ENCODE results near the gene RALGPS1.
A peak's percentile ranks its signal among the peaks of the same experiment; 100 is the strongest.

The RALGPS1 gene

DNA sequence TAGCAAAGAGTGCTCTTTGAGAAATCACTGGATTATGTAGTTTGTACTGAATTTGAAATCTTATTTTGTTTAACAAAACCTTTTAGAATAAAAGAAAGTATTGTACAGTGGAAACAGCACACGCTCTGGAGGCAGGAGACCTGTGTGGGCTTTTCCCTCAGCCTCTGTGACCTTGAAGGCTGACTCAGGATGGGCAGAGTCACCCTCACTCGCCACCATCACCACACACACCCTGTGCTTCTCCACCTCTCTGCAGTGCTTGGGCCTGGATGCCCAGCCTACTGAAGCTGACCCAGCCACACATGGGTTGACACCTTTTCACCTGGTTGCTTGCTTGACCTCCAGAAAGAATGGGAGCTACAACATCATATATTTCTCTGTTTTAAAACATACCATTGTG, 188.2 kb downstream of the RALGPS1 start:
- DNase-seq, result no peak

GRCh38 chr9:127104581-127105311, 190.2 kb downstream of the RALGPS1 start:
- DNase-seq, result no peak

GRCh38 chr9:127105805-127106465, 191.4 kb downstream of the RALGPS1 start:
- no peak for DNase-seq

DNA sequence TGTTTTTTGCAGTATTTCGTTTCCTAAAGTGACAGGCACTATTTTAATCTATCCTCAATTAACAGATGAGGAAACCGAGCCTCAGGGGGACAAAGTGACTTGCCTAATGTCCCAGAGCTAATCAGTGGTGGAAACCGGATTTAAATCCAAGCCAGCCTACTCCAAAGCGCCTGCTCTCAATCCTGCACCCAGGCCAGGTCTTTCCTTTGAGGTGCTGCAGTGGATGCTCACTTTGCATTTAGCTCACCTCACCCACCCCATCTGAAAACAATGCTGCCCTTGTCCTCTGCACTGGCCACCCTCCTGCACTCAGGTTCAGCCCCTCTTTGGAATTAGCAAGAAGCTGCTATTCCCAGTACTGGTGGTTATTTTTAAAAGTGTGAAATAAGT, 191.9 kb downstream of the RALGPS1 start:
- no peak for DNase-seq

DNA sequence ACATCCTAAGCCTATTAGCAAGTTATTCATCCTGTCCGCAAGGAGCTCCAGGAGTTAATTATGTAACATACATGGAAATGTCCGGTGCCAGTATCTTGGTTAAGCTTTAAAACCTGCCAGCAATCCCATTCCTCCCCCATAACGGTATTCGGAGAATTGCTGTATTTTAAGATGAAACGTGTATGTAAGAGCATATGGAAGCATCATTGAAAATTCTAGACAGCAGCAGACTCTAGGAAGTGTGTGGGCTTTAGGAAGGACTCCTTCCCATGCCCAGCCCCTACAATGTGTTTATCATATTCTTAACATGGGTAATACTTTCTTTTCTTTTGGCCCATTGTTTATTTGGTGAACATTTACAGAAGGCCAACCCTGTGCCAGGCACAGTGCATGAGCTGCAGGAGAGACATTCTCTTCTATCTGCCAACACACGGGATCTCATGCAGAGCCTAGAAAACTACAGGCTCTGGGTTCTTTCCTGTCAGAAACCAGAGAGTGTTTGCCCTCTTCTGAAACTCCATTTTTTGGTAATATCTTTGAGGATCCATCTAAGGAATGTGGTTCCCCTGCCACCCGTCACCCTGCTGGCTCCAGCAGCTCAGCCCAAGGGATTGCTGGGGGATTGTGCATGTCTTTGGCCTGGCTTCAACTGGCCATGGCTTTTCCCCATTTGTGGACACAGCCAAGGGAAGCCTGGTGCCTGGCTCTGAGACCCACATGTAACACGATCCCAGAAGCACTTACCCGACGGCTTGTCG, 192.8 kb downstream of the RALGPS1 start:
- DNase-seq, result no peak

DNA sequence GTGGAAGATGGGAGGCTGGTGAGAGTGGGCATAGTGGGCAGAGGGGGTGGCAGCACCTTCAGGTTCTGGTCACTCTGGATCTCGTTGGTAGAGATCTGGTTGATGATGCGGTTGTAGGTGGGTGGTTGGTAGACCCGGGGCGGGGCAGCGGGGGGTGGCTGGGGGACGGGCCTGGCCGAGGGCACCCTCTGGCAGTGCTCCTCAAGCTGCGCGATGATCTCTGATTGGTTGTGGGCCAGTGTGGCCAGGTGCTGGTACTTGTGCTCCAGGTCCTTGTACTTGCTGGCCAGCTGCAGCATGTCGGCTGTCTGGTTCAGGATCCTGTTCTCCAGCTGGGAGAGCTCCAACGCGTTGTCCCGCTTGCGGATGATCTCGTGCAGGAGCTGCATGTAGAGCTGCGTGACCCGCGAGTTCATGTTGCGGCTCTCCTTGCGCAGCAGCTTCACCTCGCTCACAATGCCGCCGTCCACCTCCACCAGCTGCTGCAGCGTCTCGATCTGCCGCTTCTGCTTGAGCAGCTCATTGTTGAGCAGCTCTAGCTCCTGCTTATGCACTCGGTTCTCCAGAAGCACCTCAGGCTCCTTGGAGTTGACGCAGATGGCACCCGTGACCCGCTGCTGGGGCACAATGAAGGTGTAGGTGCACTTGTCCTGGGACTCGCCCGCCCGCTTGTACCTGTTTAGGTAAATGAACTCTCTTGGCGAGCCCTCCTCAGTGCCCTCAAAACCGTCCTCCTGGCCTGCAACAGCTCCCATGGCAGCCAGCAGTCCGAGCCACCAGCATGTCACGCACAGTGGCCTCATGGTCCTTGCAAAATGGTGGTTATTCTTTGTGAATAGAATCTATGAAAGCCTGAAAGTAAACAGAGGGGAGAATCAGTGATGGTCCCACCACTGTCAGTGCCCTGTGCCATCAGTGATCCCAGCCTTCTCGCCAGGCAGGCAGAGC, 193.6 kb downstream of the RALGPS1 start:
- no peak for DNase-seq

GRCh38 chr9:127109212-127109711, 194.7 kb downstream of the RALGPS1 start:
- DNase-seq, result no peak

DNA sequence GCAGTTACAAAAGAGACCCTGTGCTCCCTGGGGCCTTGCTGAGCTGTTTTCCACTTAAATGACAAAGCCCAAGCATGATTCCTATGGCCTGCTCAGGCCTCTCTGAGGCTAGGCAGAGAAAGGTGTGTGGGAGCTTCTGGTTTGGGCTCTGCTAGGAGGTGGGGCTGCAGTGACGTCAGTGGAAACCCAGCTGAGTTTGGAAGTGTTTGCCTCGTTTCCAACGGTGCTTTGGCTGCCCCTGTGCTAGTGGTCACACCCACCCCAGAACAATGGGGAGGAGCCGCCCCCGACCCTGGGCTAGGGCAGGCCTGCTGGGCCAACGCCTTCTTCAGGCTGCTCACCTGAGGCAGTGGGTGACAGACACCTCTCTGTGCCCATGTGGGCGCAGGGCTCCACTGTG, 197.5 kb downstream of the RALGPS1 start:
- DNase-seq, result no peak

- DNase-seq, result no peak
These were observed 198.2 kb downstream of the RALGPS1 start for GRCh38 chr9:127112735-127113161.

DNA sequence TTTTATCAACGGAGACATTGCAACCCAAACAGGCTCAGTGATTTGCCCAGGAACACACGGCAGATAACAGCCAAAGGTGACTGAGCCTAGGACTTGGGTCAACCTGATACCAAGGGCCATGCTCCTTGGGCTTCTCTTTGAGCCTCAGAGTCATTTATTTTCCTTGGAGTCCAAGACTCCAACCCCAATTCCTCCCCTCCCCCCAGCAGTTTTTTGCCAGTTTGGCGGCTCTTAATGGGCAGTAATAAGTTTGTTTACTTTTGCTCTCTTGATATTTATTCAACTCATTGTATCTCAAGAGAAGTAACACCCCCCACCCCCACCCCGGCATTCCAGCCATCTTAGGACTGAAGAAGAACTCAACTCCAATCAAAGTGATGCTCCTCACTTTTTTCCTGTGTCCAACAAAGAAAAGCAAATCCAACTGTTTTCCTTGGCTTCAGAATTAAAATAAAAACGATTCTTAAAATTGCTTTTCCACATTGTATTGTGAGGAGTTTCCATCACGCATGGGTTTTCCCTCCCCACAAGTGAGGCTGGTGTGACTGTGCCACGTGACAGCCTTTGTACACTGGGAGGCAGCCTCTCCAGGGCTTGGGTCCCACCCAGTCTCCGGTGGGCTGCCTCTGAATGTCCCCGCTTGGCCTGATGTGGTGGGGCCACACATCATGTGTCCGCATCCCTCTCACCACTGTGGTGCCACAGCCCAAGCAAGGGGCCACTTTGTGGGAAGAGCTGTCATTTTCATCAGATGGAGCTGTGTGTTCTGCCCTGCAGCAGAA, 198.8 kb downstream of the RALGPS1 start:
- no peak for DNase-seq

DNA sequence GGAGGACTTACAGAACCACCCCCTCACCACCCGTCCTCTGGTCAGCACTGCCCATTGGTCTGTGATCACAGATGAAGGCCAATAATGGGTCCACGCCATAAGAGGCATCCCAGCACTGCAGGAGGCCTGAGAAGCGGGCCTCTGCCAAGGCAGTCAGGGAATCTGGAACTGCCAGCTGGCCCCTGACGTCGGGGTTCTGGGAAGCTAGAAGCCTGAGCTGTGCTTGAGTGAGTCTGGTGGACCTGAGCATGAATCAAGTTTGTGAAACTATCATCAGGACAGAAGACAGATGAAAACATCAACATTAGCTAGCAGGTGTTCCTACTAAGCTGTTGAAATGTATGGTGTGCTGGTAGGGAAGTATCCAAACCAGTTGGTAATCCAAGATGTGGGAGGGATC, 200.0 kb downstream of the RALGPS1 start:
- DNase-seq, result no peak

DNA sequence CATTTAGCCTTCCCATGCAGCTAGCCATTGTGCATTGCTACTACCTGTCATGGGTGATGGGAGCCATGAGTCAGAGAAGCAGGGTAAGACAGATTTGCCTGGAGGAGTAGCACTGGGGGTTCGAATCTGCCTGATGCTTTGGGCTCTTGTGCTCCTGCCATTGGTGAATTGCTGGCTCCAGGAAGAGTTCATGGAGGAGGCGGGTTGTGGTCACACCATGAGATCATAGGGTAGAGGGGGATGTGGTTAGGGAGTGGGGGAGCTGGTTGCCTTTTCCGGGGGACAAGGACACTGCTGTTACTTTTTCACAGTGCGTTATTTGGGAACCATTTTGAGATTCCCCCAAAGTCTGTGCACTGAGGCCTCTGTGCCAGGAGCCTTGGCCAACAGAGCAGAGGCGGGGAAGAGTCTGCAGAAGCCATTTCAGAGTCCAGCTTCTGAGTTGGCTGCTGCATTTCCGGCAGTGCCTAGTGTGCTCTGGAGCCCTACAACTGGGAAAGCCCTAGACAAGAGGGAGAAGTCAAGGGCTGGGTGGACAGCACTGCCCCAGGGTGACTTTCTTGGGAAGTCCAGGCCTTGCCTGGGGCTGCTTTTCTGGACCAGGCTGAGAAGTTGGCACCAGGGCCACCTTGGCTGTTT, 201.6 kb downstream of the RALGPS1 start:
- peak; percentile 3 to 19 for DNase-seq

DNA sequence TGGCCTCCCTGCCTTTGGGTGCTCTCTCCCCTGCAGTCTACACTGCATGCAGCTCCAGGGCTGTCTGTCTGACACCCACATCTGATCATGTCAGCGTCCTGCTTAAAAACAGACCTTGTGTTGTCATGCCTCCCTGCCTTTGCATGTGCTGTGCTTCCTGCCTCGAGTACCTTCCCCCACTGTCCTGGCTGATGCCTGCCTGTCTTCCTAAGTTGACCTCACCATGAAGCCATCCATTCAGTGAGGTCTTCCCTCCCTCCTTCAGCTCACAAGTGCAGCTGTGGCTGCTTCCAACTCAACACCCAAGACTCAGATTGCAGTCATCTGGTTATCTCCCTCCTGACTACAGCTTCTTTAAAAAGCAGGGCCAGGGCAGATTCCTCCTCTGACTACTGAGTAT, 202.4 kb downstream of the RALGPS1 start:
- DNase-seq, result no peak

DNA sequence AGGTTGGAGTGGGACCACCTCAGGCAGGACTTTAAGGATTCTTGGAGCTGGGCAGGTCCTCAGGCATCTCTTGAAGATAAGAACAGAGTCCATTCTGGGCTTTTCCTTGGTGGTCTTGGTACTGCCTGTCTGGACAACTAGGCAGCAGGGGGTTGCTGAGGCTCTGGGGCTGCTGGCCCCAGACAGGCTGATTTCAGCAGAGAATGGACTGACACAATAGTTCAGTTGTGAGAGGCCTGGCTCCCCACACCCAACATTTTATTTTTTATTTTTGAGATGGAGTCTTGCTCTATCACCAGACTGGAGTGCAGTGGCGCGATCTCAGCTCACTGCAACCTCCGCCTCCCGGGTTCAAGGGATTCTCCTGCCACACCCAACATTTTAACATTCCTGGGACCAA, 203.2 kb downstream of the RALGPS1 start:
- DNase-seq, result no peak

GRCh38 chr9:127118597-127119319, 204.2 kb downstream of the RALGPS1 start:
- no peak for DNase-seq

GRCh38 chr9:127119320-127119709, 204.7 kb downstream of the RALGPS1 start:
- no peak for DNase-seq

DNA sequence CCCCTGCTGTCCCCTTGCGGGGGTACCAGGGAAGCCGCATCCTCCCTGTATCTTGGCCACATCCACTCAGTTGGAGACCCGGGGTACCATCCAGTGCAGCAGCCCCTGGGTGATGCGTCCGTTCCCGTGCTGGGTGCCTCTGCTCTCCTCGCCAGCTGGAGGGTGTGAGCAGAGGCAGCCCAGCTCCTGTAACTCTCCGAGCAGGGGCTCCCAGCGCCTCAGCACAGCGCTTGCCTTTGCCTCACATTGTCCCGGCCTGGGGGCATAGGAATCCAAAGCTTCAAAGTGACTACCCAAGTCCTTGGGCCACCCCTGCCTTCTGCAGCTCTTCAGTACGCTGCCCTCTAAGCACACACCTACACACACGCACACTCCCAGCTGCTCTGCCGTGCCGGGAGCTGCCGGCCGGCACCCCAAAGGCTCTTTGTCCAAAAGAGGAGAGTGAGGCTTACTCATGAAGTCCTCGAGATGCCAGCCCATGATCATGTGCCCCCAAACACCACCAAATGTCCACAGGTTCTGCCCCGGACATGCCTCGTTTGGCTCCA, 207.1 kb downstream of the RALGPS1 start:
- DNase-seq, result no peak

DNA sequence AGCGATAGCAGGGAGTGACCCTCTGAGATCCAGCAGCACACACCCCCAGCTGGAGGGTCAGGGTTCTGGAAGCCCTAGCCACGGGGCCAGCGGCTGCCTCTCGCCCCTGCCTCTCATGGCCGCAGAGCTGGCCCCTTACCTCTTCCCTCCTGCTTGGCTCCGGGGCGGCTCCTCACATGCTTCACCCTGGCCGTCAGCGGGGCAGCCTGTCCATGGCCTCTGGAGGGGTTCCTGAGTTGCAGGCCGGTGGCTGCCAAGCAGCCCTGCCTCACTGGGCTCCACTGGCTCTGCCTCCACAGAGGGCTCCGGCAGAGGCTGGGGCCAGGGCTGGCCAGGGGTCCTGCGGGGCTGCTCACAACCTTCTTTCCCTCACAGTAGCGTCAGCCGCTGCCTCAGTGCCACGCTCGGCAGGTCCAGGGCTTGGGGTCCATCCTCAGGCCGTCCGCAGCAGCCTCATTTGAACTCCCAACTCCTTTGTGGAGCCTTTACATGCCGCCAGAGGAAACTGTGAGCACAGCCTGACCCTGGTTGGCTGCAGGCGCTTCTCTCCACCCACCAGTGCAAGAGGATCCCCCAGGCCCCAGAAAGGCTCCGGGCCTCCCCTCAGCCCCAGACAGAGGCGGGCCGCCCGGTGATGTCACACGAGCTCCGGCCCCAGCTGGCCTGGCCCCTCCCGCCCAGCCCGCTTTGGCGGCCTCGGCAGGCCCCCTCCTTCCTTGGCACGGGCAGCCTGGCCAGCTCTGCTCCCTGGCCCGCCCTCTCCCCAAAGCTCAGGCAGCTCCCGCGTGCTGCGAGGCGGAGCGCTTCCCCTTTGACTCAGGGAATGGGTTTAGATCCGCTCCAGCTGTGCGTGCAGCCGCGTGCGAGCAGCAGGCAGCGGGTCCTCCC, 207.8 kb downstream of the RALGPS1 start, which contains the start of gene ANGPTL2:
Gene ANGPTL2, minus strand, starts transcription at position 460 of the 888 bp plus-strand sequence. CDS start 13,904 bp downstream, outside the sequence.
- peak; percentile 45 to 56 for DNase-seq
